Loucy (cell line): ENCODE results near the gene MEIOC.

Experiments used
- CTCF ChIP-seq: fragments of 200-600 bp; sonication (generic); conservative IDR thresholded peaks from 2 replicates; pipeline ENCODE4 v1.5.1; 2014; ENCODE audit warnings: mild to moderate bottlenecking, antibody characterized with exemption, low read length
- EZH2phosphoT487 ChIP-seq: fragments of 200-600 bp; IDR thresholded peaks from 2 replicates; pipeline ENCODE4 v1.6.1; 2018; ENCODE audit warnings: antibody characterized with exemption, mild to moderate bottlenecking, moderate library complexity, borderline replicate concordance

- TF ChIP-seq CTCF (no peak), EZH2phosphoT487 (no peak)
Measured at GRCh38 chr17:44653954-44654353, 2.3 kb upstream of the MEIOC start.
